IPS-NIHi11 (cell line): ENCODE data around the gene ANKFN1.

Experiments used
- DNase-seq: peaks from one replicate; pipeline ENCODE4 v3.0.0; 2012; ENCODE audit warnings: mixed read lengths, low spot score

Gene ANKFN1

DNA sequence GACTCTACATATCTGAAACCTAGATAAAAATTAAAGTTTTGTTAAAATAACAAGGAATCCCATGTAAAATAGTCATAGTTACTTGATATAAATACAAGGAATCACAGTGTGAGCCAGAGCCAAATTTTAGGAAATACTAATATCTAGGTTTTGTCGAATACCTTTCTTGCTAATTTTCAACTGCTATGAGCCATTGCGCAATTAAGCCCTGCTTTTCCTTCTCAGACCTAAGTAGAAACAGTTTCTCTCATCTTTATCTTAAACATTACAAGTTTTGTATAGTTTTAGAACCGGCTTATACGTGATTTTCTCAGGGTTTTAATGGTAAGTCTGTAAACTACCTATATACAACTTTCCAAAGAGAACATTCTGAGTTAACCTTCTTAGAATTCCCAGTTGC lies 282.9 kb downstream of the ANKFN1 start:
- DNase-seq: no peak

DNA sequence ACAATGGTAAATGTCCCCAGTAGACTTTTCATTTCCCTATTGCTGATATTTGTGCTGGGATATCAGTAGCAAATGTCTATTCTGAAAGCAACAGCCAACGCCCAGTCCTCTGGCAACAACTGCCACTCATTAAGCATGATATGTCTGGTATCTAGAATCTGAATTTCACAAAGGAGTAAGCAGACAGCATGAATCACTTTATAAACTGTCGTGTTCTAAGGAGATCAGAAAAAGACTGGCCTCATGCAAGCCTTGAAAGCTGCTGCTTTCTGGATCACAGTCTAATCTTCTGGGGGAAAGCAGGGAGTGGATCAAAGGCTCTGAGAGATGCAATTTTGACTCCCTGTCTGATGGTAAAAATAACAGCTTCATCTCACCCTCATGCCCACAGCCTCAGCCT lies 287.1 kb downstream of the ANKFN1 start:
- no peak for DNase-seq

DNA sequence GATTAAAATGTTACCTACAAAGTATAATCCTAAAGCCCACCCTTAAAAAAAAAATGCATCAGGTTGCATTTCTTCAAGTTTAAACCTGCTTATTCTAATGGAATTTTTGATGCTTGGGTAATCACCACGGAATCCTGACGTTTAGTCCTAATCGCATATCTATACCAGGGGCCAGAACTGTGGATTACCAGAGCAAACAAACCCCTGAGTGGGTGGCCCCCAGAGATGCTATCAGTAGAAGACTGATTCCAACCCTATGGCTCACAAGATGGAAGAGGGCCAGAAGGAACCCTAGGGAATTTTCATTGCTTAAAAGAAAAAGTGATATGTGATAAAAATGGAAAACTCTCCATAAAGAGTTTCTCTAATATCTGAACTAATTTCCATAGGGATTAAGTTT lies 288.0 kb downstream of the ANKFN1 start:
- no peak for DNase-seq

DNA sequence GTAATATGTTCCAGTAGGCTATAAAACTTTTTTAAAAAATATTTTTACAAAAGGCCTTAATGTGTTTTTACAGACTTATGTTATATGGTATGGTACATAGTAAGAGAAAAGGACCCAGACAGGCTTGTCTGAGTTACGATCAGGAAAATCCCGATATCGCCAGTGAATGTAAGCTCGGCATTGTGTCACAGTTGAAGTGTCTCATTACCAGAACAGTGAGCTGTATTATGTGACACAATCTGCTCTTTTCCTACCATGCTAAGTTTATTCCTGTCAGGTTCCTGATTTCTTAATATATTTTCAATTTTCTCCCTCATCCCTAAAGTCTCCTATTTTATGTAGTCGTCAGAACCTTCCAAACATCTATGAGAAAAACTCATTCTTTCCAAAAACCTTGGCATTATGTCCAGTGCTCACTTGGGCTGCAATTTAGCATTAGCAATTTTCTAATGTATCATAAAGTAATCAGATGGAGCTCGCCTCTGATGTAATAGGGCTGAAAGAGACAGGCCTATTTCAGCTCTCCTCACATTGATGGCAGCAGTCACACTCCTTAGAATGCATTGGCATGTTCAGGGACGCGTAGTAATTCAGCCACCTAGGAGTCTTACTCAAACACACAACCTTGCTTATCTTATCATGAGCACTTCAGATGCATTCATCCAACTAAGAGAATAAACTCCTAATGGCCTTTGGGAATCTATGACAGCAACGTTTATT lies 292.6 kb downstream of the ANKFN1 start:
- DNase-seq: no peak

DNA sequence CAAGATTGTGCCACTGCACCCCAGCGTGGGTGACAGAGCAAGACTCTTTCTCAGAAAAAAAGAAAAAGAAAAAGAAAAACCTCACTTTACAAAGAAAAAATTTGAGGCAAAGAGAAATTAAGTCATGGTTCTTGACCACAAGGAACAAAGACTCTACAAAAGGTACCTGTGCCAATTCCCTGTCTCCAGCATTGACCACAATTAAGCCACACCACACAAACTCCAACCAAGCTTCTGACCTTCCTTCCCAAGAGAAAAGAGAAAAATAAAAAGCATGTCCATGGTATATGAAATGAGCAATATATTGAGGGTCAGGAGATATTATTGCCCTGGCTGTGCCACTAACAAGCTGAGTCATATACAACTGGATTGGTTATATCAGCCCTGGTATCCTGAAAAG lies 293.9 kb downstream of the ANKFN1 start:
- DNase-seq: no peak

DNA sequence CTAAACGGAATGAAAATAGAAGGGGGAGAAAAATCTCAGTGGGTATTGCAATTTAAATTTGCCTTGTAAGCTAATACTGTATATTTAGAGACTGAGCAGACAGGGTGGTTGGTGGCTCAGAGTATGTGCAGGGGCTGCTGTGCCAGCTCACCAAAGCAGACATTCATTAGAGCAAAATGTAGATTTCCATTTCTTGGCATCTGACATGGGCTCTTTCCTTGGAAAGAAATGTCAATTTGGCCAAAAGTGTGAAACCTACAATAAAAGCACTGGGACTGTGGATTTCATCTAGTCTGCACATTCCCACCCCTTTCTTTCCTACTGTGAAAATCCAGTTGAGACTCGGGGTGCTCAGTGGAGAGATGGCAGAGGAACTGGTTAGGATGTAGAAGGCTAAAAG lies 295.1 kb downstream of the ANKFN1 start:
- DNase-seq: no peak

DNA sequence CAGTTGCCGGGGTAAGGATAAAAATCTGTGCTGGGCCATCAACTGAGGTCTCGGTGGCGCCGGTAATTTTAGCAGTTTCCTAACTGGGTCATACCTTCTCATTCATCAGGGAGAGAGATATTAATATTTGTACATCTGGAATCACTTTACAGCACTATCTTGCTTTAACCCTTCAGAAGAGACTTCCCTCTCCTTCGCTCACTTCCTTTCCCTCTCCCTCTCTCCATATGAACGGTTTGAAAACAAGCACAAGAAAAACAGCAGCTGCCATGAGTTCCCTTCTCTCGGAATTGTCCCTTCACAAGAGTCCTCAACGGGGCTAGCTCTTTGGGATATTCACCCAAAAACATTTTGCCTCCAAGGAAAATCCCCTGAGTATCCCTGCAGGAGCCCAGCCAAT lies 295.9 kb downstream of the ANKFN1 start:
- no peak for DNase-seq

DNA sequence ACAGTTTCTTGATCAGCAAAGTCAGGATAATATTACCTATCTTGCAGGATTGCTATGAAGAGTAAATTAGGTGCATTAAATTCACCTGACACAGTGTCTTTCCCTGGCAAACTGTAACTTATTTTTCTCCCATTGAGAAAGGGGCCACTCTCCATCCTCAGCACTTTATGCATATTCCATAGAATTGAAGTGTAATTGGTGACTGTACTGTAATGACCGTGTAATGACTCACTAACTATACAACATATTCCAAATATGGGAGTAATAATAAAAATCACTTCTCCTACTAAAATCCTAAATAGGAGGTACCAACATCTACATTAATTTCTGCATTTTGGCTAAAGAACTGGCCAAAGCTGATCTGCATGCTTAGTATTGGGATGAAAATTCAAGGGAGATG lies 298.4 kb downstream of the ANKFN1 start:
- no peak for DNase-seq

DNA sequence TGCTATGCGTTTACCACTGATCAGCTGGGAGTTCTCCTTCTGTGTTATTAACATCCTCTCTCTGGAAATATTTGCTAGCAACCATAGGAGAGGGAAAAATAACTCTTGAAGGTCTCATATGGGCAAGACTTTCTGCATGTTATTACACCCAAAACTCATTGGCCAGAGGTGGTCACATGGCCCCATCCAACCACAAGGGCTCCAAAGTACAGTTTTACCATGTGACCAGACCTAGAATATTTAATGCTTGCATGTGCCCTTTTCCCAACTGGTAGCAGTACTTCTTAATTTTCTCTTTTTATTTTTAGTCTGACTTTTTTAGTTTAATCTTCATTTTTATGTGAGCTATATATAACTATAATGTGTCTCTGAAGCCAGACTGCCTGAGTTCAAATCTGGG lies 299.2 kb downstream of the ANKFN1 start:
- DNase-seq: no peak

DNA sequence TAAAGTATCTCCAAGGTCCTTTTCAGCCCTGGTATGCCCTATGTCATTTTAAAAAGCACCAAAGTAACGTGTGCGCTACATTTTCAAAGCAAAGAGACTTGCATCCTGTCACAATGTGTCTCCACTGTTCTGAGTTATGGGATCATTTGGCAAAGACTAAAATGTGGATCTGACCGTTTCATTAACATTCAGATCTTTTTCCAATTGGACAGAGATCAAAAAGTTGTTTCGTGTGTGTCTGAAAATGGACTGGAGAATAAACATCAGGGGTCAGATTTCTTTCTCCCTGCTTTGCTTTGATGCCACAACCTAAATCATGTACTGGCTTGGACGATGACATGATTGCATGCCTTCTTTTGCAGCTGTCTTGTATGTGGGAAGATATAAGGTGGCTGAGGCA lies 304.2 kb downstream of the ANKFN1 start:
- no peak for DNase-seq

DNA sequence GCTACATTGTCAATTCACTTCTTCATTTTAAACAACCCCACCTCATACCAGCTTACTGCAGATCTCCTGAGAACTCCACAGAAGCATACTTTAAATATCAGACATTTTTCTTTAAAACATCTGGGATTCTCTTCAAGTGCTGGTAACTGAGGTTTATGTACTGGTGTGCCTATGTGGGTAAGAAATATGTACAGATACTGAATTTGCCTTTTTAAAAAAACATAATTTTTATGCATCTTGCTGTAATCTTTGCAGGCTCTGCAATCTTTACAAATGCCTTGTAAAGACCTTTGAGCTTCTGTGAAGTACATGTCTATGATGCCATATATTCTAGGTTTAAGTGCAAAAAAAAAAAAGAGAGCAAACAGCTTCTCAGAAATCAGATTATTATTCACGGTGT lies 312.6 kb downstream of the ANKFN1 start:
- DNase-seq: no peak

DNA sequence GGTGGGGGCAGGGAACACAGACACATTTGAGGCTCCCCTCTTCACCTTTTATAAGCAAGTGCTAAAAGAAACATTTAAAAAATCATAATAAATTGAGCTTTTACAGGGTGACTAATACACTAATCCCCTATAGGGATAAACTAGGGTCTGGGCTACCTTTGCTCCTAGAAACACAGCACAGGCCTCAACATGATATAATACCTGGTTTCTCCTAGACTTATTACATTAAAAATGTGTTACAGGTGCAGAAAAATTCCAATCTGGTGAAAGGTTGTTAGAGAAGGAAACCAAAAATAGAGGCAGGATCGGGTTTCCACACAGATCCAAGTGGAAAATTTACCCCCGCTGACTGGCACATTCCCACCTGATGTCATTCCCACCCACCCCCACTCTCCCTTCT lies 315.6 kb downstream of the ANKFN1 start:
- no peak for DNase-seq

DNA sequence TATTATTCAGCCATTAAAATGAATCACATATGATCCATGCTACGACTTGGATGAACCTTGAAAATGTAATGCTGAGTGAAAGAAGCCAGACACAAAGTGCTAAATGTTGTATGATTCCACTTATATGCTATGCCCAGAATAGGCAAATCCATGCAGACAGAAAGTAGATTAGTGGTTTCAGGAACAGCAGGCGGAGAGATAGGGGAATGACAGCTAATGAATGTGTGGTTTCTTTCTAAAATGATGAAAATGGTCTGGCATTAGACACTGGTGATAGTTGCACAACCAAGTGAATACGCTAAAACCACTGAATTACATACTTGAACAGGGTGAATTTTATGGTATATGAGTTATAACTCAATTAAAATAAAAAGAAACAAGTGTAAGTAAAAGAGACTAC lies 318.4 kb downstream of the ANKFN1 start:
- no peak for DNase-seq

DNA sequence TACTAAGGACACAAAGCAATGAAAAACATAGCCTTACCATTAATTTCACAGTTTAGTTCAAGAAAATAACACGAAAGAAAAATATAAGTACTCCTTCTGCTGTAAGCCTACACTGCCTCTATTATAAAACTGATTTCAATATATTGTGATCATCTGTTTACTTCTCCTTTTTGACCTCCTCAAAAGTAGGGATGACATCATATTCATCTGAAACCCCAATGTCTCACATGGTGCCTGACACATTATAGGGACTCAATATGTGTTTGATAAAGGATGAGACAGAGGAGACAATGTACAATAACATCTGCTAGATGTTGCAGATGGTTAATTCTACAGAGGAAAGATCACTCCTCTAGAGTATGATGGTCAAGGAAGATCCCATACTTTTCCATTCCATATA lies 321.8 kb downstream of the ANKFN1 start:
- DNase-seq: no peak

DNA sequence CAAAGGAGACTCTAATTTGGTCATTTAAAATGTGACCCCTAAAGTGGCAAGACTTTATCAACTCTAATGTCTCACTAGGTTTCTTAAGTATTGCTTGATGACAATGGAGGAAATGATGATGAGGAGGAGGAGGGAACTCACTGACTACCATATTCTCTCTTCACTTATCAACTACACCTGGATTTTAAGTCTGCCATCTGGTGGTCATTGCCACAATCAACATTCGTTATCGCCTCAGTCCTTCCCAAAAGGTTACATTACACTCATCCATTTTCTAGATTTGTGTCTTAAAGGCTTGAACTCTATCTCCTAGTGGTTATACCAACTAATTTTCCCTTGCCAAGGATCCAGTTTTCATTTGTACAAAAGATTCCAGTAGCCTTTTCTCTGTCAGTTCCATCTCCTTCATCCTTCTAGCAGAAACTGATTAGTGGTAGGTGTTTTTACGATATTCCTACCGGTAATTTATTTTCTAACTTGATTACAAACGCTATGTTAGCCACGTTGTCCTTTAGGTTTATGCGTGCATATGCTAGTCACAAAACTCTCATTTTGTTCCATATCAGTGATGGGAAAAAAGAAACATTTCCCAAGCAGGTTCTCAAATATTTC lies 325.7 kb downstream of the ANKFN1 start:
- DNase-seq: peak; percentile 35

DNA sequence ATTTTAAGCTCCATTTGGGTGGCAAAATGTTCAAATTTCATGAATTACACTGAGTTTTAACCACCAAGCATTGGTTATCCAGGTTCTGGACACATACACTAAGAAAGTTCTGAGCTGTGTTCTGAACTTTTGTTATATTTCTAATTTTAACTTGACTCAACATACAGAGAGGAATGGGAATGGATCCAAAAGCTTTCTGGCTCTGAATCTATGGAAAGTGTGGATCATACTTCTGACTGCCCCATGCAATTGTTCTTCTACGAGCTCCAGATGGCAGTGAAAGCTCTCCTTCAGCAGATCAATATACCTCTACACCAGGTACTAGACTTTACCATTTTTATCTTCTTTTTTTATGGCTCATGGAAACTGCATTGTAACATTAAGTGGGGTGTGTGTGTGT lies 327.2 kb downstream of the ANKFN1 start:
- DNase-seq: no peak

DNA sequence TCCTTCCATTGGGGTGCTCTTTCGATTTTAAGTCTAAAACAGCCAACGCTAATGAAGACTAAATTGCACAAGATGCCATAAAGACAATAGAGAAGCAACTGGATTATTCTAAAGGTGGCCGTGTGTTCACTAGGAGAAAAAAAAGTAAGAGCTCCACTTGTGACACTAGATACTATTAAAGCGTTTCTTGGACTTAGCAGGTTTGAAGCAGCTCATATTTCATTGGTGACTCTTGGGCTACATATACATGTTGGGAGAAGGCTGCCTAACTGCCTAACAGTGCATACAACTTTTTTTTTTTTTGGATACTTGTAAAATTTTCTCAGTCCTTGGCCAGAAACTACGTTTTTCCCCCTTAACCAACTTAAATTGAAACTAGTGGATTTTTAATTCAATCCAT lies 328.4 kb downstream of the ANKFN1 start:
- no peak for DNase-seq

DNA sequence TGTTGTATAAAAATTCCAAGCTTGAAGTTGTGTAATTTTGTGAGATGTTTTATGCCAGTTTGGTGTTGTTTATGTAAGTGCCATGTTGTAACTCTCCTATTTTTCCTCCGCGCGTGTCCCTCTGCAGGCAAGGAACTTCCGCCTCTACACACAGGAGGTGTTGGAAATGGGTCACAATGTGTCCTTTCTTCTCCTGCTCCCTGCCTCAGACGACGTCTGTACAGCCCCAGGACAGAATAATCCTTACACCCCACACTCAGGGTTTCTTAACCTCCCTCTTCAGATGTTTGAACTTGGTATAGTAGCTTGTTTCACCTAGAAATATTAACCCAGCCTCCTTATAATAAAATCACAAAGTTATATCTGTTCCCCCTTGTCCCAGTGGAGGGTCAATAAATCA lies 329.0 kb downstream of the ANKFN1 start:
- DNase-seq: no peak

DNA sequence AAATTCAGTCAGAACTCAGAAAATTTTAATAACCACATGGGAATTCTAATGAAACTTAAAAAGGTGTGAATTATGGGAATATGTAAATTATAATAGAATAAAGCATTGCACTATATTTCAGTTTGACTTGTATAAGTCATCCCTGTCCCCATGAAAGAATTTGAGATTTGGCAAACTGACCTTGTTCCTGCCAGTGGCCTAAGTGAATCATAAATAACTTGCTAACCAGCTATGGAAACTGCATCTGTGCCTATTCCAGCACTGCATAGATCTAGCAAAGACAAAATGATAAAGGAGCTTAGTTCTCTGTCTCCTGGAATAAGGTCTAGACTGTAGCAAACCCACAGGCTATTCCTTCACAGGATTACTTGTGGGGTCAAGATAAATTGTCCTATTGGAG lies 333.5 kb downstream of the ANKFN1 start:
- no peak for DNase-seq

DNA sequence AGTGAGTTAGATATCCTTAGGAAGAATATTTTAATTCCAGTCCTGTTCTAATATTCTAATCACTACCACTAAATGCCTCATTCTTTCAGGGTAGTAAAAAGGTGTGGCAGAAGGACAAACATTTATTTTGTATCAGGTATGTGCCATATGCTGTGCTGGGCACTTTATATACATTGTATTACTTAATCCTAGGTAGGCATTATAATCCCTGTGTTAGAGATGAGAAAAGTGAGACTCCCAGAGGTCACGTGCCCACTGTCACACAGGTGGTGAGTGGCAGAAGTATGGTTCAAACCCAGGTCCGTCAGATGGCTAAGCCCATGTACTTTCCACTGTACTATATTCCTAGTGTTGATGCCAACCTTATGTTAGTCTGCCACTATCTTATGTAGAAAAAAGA lies 335.5 kb downstream of the ANKFN1 start:
- DNase-seq: no peak

DNA sequence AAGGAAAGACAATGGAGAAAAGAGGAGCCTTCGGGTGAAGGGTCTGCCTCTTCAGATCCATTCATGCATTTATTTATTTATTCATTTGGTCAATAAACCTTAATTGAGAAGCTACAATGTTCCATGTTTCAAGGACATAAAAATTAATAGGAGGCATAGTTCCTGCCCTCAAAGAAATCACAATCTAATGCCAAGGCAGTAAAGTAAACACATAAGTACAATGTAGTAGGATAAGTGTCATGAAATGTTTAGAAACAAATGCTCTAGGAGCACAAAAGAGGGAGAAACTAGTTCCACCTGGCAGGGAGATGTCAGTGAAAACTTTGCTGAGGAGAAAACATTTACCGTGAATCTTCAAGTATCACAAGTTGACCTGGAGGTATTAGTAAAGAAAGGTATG lies 336.7 kb downstream of the ANKFN1 start:
- DNase-seq: no peak

DNA sequence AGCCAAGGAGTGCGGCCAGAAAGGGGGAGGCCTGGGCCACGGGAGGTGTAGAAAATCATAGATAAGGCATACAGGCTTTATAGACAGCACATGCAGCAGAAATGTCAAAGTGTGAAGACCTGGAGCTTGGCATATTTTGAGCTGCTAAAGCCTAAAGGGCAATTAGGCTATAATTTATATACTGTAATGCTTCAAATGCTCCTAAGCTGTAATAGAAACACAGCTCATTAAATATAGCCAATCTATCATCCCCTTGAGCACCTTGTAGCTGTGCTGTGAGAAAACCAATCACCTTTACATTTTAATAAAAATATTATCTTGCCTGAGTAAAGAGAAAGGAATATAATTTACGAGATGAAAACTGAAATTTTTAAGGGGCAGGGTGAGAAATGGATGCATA lies 342.3 kb downstream of the ANKFN1 start:
- DNase-seq: no peak

DNA sequence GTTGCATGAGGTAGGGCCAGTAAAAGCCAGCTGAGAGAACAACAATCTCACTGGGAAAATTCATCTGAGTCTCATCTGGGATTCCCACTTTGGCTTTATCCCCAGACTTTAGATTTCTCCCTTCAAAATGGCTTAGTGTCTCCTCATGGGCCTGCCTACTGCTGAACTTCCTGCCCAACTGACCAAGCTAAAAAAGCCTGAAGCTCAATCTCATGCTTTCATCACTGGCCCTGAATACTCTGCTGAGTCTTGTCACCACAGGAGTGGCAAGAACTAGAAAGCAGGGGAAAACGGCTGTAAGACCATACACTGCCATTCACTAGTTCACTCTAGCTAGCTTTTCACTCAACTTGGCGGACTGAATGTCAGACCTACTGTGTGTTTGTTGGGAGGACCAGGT lies 343.9 kb downstream of the ANKFN1 start:
- DNase-seq: no peak

DNA sequence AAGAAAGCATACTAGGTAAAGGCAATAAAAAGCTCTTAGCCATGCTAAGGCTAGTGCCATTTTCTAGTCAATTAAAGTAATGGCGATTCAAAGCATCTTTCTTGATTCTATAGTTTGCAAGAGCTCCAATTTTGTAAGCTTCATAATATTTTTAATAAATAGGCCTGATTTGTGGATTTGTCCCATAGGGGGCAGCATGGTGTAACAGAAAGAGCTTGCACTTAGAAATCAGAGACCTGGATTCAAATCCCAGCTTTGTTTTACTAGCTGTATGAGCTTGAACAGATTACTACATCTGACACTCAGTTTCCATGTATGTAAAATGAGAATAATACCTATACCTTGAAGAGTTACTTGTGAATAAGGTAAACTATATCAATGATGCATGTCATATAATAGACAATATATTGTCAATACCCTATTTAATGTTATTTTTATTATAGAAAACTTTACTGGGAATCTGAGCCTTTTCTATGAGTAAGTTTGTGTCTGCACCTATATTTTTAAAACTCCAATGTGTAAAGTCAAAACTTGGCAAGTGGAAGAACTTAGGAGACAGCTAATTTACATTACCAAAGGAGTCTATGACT lies 346.6 kb downstream of the ANKFN1 start:
- peak; percentile 15 for DNase-seq
